Ovary (tissue), 3 donors: ENCODE results near the gene PXDC1.
"Not testable (repeated sequence)": the region's sequence is repeated elsewhere in the genome, so short reads cannot be mapped to it uniquely, and the experiment has no call there.

Experiments
- CTCF ChIP-seq, 3 donors: fragments of 450-650 bp in 2 of 3; fragments of 200-600 bp in 1 of 3; IDR thresholded peaks; one replicate each; pipeline versions ENCODE4 v1.5.1 to v1.8.0; 2016 to 2022; ENCODE audit warnings: antibody characterized with exemption in 3 of 3, mild to moderate bottlenecking in 1 of 3
- EP300 ChIP-seq: sonication (generic); formaldehyde crosslinking; IDR thresholded peaks from one replicate; pipeline ENCODE4 v1.6.1; 2017; ENCODE audit warnings: antibody characterized with exemption
- POLR2A ChIP-seq: fragments of 450-650 bp; IDR thresholded peaks from one replicate; pipeline ENCODE4 v1.6.1; 2017; ENCODE audit warnings: antibody characterized with exemption, mild to moderate bottlenecking, moderate library complexity
- donor health status: DM: no; HTN: no; CAD: no.

- not testable (repeated sequence) for TF ChIP-seq CTCF (IDR thresholded peaks at IDR 0.05); POLR2A; EP300
These were observed 30.7 kb downstream of the PXDC1 start for GRCh38 chr6:3720770-3721169.
